ENCODE data around the gene VDR.

DNA sequence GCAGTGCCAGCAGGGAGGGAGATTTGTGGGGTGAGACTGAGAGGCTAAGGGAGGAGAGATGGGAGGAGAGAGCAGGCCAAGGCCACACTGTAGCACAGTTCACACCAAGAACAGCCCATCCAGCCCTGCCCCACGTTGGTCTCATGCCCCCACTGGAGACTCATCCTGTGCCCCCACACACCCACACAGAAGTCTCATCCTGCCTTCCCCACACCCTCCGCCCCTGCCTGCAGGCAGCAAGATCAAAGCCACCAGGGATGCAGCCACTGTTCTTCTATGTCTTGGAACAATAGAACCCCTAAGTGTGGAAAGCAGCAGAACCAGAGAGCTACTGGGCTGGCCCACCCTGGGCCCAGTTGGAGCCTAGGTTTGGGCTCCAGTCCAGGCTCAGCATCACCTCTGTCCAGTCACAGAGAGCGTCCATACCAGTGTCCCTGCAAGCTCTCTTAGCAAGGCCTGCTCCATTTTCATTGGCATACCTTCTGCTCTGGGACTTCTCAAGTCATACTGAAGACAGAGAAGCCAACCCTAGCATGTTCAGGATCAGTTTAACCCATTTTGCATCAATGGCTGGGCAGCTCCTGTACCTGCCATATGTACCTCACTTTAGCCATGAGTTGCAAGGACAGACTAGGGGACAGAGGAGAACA lies 53.4 kb downstream of the VDR start:
- no peak for TF ChIP-seq POLR2A (IDR thresholded peaks at IDR 0.05)
- no peak for TF ChIP-seq POLR2AphosphoS5 (IDR thresholded peaks at IDR 0.05)

Measured in spleen (tissue), 3 donors.